Gastrocnemius medialis (tissue), 4 donors: Measurements from ENCODE around the gene MAPK12. TPM values are rescaled to one million over a fixed set of nuclear protein-coding genes. Genes with fewer than 3 reads are reported as not detected.

Source experiments
- ATAC-seq, 2 donors: fragments of 150-250 bp; one replicate each; pipeline ENCODE4 v1.9.1; 2016
- DNase-seq, 2 donors: peaks; one replicate each; pipeline ENCODE4 v3.0.0-alpha.2; 2019
- H3K27ac ChIP-seq, 4 donors: fragments of 200-600 bp; sonication (generic); 1 replicate in 1 of 4; 2 replicates in 3 of 4; pipeline ENCODE4 v1.5.1; 2016 to 2018; ENCODE audit warnings: mild to moderate bottlenecking in 2 of 4, moderate library complexity in 1 of 4
- H3K27me3 ChIP-seq, 3 donors: fragments of 200-600 bp; sonication (generic) in 2 of 3; 1 replicate in 1 of 3; 2 replicates in 2 of 3; pipeline versions ENCODE4 v1.5.1 to v1.6.0; 2016 to 2019; ENCODE audit warnings: mild to moderate bottlenecking in 1 of 3, moderate library complexity in 1 of 3
- H3K36me3 ChIP-seq, 2 donors: fragments of 200-600 bp; sonication (generic) in 1 of 2; one replicate each; pipeline ENCODE4 v1.5.1; 2017 to 2018
- H3K4me1 ChIP-seq, 2 donors: fragments of 200-600 bp; sonication (generic) in 1 of 2; one replicate each; pipeline ENCODE4 v1.5.1; 2016 to 2017; ENCODE audit warnings: mild to moderate bottlenecking in 2 of 2
- H3K4me3 ChIP-seq, 4 donors: fragments of 200-600 bp; sonication (generic) in 3 of 4; 1 replicate in 1 of 4; 2 replicates in 3 of 4; pipeline ENCODE4 v1.5.1; 2016 to 2019; ENCODE audit warnings: mild to moderate bottlenecking in 2 of 4
- H3K9me3 ChIP-seq, 3 donors: fragments of 200-600 bp; sonication (generic) in 2 of 3; 1 replicate in 1 of 3; 2 replicates in 2 of 3; pipeline ENCODE4 v1.5.1; 2016 to 2019
- POLR2A ChIP-seq, 2 donors: fragments of 450-650 bp; IDR thresholded peaks; one replicate each; pipeline ENCODE4 v1.6.1; 2017; ENCODE audit warnings: antibody characterized with exemption in 2 of 2, mild to moderate bottlenecking in 2 of 2, moderate library complexity in 2 of 2
- in situ Hi-C, 4 donors: fragments of 200-750 bp; cut with MboI; loops; one replicate each; pipeline versions ENCODE4 v1.15.0 to v1.8.0; 2017; ENCODE audit warnings: low sequenced_read_pairs in 4 of 4
- intact Hi-C: fragments of 100-400 bp; cut with DNase I; formaldehyde crosslinking; loops from one replicate; pipeline ENCODE4 v1.15.1; 2023; ENCODE audit warnings: low total_unique reads
- total RNA-seq, 4 donors: library from RNA; depleted of rRNA; stranded (reverse); fragments of >200 nt; gene quantifications; one replicate each; pipeline versions ENCODE4 v1.1.0 to v1.2.3, GENCODE V29; 2016
- TF ChIP-seq, protein P1 (sequence below), 5 experiments: fragments of 450-650 bp in 3 of 5; fragments of 200-600 bp in 2 of 5; sonication (generic) in 2 of 5; IDR thresholded peaks in 4 of 5; conservative IDR thresholded peaks in 1 of 5; 1 replicate in 4 of 5; 2 replicates in 1 of 5; pipeline ENCODE4 v1.5.1; 2016 to 2019; ENCODE audit warnings: antibody characterized with exemption in 5 of 5, mild to moderate bottlenecking in 3 of 5, moderate library complexity in 3 of 5

MAPK12 gene
- total RNA-seq, 4 donors from 2014 or later: 126 to 290 (median 219) TPM

DNA sequence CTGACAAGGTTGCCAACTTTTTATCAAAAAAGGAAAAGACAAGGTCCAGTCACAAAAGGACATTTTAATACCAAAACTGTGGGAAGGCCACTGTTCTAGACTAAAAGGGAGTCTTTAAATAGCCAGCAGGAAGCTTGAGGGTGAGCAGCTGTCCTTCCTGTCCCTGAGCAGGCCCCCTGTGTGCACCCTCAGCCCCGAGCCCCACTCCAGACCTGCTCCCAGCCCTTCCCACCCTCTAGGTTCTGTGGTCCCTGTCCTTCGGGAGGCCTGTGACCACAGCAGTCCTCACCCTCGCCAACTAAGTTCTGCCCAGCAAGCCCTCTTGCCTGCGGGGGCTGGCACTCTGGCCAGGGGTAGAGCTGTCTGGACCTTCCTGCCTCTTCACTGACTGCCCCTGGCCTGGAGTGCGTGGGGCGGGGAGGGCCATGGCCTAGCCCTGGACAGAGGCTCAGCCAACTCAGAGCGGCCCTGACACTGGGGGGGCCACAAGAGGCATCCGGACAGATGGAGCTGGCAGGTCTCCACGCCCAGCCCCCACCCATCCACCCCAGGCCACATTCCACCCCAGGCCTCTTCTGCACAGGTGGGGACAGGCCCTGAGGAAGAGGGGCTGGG lies 47.6 kb upstream of the MAPK12 start:
- H3K36me3 ChIP-seq: no peaks in the 10 kb centered on the region
- no peak for TF ChIP-seq POLR2A (IDR thresholded peaks at IDR 0.05)
- TF ChIP-seq, protein P1, sequence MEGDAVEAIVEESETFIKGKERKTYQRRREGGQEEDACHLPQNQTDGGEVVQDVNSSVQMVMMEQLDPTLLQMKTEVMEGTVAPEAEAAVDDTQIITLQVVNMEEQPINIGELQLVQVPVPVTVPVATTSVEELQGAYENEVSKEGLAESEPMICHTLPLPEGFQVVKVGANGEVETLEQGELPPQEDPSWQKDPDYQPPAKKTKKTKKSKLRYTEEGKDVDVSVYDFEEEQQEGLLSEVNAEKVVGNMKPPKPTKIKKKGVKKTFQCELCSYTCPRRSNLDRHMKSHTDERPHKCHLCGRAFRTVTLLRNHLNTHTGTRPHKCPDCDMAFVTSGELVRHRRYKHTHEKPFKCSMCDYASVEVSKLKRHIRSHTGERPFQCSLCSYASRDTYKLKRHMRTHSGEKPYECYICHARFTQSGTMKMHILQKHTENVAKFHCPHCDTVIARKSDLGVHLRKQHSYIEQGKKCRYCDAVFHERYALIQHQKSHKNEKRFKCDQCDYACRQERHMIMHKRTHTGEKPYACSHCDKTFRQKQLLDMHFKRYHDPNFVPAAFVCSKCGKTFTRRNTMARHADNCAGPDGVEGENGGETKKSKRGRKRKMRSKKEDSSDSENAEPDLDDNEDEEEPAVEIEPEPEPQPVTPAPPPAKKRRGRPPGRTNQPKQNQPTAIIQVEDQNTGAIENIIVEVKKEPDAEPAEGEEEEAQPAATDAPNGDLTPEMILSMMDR (IDR thresholded peaks at IDR 0.05 in 4 of 5, conservative IDR thresholded peaks at IDR 0.05 in 1 of 5): no peak
- no peak for DNase-seq
- H3K9me3 ChIP-seq: no peaks in the 10 kb centered on the region
- intact Hi-C loops: no loop called here
- H3K27ac ChIP-seq: peak overlapping the region; percentile 55 to 69 (median 62)
- in situ Hi-C loops: no loop called here
- no peak for ATAC-seq
- peaks cover 9 to 27% of the 10 kb centered on the region in 2 donors for H3K4me1 ChIP-seq
- H3K4me3 ChIP-seq: no peak overlapping the region
- peaks cover 0 to 5% (median 4%) of the 10 kb centered on the region in 3 donors for H3K27me3 ChIP-seq

DNA sequence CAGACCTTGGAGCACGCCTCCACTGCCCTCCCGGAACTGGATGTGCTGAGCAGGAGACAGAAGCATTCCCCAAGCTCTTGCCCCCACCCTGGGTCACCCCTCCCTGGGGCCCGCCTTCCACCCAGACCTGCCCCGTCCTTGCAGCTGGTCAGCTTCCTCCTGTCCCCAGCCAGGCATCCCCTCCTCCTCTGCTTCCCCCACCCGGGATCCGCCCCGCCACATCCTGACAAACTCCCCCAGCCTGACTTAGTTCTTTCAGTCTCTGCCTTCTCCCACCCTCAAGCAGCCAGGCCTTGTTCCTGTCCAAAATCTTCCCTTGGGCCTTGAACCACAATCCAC lies 47.1 kb upstream of the MAPK12 start:
- intact Hi-C loops: no loop called here
- DNase-seq (peak; percentile 58 to 71), ATAC-seq (peak; percentile 19 to 31)
- in situ Hi-C loops: no loop called here
- peaks cover 0 to 5% (median 4%) of the 10 kb centered on the region in 3 donors for H3K27me3 ChIP-seq
- TF ChIP-seq, protein P1 (IDR thresholded peaks at IDR 0.05 in 4 of 5, conservative IDR thresholded peaks at IDR 0.05 in 1 of 5): no peak
- TF ChIP-seq POLR2A (IDR thresholded peaks at IDR 0.05): no peak
- peaks cover 9 to 31% of the 10 kb centered on the region in 2 donors for H3K4me1 ChIP-seq
- no peaks in the 10 kb centered on the region for H3K36me3 ChIP-seq
- H3K27ac ChIP-seq: peak overlapping the region; percentile 55 to 69 (median 66)
- H3K4me3 ChIP-seq: no peak overlapping the region
- H3K9me3 ChIP-seq: no peaks in the 10 kb centered on the region

DNA sequence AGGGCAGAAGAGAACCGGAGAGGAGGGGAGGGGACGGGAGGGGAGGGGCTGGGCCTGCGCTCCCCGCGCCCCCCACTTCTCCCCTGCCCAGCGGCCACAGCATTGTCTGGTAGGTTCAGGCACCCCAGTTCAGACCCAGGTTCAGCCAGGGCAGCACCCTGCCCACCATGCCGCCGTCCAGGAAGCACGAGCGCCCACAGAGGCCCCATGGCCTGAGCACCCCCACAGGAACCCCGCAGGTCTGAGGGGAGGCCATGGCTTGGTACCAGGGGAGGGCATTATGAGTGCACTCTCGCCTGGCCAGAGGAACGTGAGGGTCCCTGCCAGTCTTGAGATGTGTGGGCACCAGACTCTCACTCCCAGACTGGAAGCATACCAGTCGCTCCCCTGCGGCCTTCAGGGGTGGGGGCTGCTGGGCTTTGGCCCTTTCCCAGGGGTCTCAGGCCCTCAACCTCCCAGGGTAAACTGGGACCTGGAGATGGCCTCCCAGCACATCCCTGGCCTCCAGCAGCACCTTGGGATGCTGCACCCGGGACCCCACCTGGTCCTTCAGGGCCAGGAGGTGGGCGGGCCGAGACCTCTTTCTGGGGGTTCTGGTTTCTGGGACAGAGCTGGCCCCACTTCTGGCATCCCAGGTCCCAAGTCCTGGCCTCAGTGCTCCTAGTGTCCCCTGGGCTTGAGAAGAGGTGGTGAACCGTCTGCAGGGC lies 46.6 kb upstream of the MAPK12 start:
- Histone ChIP-seq H3K27me3 (peaks cover 0 to 5% (median 4%) of the 10 kb centered on the region in 3 donors), H3K36me3 (no peaks in the 10 kb centered on the region), H3K4me1 (peaks cover 9 to 34% of the 10 kb centered on the region in 2 donors), H3K9me3 (no peaks in the 10 kb centered on the region), H3K4me3 (no peak overlapping the region), H3K27ac (peak overlapping the region; percentile 55 to 69 (median 66))
- no peak for ATAC-seq
- no peak for DNase-seq
- intact Hi-C loops (loop anchor here (2.0 kb wide), 1 partner anchor 19 kb away; the partner anchor contains the start of gene DENND6B), in situ Hi-C loops (no loop called here)
- TF ChIP-seq POLR2A (IDR thresholded peaks at IDR 0.05): no peak
- TF ChIP-seq, protein P1 (IDR thresholded peaks at IDR 0.05 in 4 of 5, conservative IDR thresholded peaks at IDR 0.05 in 1 of 5): no peak

DNA sequence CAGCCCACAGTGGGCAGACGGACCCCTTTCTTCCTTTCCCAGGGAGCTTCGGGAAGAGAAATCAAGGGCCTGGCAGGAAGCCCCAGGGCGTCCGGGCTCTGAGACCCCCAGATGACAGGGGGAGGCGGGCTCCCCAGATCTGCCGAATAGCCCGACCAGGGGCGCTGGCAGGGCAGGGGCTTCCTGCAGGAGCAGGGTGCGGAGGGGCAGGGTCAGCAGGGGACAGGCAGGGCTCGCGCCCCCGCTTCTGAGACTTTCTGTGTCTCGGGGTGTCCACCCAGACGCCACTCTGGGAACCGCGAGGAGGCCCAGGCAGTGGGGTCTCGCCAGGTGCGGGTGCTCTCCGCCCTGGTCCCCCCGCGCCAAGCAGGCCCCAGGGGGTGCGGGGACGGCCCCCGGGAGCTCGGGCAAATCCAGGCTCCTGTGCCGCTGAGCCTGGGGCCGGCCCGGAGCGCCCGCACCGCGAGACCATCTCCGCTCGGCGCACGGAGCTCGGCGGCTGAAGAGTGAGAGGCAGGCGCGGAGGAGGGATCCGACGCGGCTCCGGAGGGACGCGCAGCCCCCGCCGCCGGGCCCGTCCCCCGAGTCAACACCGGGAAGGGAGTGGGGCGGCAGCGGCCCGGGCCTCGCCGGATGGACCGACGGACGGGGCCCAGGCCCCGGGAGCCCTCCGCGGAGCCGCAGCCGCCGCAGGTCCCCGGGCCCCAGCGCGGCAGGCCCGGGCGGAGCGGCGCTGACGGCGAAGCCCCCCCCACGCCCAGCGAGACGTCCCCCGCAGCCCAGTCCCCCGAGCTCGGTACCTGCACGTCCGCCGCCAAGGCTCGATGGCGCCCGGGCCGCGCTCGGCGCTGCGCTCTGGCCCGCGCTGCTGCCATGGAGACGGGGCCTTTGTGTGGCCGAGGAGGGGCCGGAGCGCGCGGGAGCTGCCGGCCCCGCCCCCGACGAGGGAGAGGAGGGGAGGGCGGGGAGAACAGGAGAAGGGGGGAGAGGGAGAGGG lies 45.6 kb upstream of the MAPK12 start, which contains the start of gene PLXNB2:
PLXNB2 (minus strand) TSS at position 894 of the 997 bp plus-strand sequence. CDS start 17,062 bp downstream, outside the sequence.
- Histone ChIP-seq H3K9me3 (no peaks in the 10 kb centered on the region), H3K36me3 (no peaks in the 10 kb centered on the region), H3K4me3 (peak within 1 kb of the TSS; percentile 59 to 70 (median 62)), H3K4me1 (peaks cover 12 to 34% of the 10 kb centered on the region in 2 donors), H3K27me3 (peaks cover 0 to 5% (median 4%) of the 10 kb centered on the region in 3 donors), H3K27ac (peak within 1 kb of the TSS; percentile 55 to 75 (median 66))
- intact Hi-C loops: loop anchor here (2.0 kb wide), 1 partner anchor 20 kb away; the partner anchor contains the start of gene DENND6B
- ATAC-seq: peak; percentile 43 to 45
- peak in 1 of 2 donors; percentile 51 for DNase-seq
- peak; percentile 14 to 15 for TF ChIP-seq POLR2A (IDR thresholded peaks at IDR 0.05)
- TF ChIP-seq, protein P1 (IDR thresholded peaks at IDR 0.05 in 4 of 5, conservative IDR thresholded peaks at IDR 0.05 in 1 of 5): no peak
- in situ Hi-C loops: no loop called here
